ENCODE measurements around the gene ELFN2. TPM values are rescaled to one million over a fixed set of nuclear protein-coding genes. Genes with fewer than 3 reads are reported as not detected.

Gene ELFN2
- total and polyA plus RNA-seq, 2 of the 13 experiments (the other 11 are each of a cell fraction or from before 2014, with no cell fraction given): 0.01 TPM; not detected in 1

DNA sequence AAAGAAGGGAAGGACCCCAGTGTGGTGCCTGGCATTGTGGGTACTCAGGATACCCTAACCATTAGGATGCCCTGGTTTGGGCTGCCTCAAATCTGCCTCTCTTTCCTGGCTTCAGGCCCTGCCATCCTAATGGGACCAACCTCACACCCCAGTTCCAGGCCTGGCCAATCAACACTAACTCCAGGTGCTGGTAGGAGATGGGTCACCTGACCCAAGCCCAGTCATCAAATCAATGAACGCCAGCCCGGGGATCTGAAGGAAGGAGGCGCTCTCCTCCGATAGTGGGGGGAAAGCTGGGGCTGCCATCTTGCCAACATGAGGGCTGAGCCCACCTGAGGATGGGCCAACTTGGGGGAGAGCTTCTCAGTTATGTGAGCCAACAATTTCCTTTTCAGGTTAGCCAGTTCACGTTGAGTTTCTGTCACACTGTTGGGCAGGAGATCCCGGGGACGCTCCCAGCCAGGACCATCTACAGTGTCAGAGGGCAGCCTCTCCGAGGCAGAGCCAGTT, 46.2 kb upstream of the ELFN2 start:
- H3K27ac ChIP-seq (ENCODE audit: extremely low read length, insufficient read depth, low read length): no peak overlapping the region
- POLR2A ChIA-PET: interaction anchor here (1.2 kb wide), 1 partner anchor 95 kb away, joined by 3 read pairs; no protein-coding TSS in a partner anchor
- no peak overlapping the region for H3K4me3 ChIP-seq (replicated peaks in 1 of 3; ENCODE audit: insufficient read depth in 1 of 3, low read depth in 2 of 3, low read length in 3 of 3)
- peaks cover 0 to 5% of the 10 kb centered on the region in 2 experiments; a peak in 1 of 5 replicates for H3K27me3 ChIP-seq (ENCODE audit: control insufficient read depth in 1 of 2, insufficient read depth in 2 of 2, low read length in 2 of 2)
- H4K20me1 ChIP-seq (ENCODE audit: insufficient read depth, low read length): no peaks in the 10 kb centered on the region
- CTCF ChIA-PET (ENCODE audit: low intra/inter-chr PET ratio, low total read pairs): interaction anchor here (2.0 kb wide), 1 partner anchor 25 kb away, joined by 18 read pairs; no protein-coding TSS in a partner anchor
- WGBS (ENCODE audit: low lambda C conversion rate): 82% methylated on average over 8 of the region's 8 CpGs
- DNase-seq (ENCODE audit: low spot score) (no peak), FAIRE-seq (no peak), ATAC-seq (no peak)
- H3K9ac ChIP-seq (ENCODE audit: insufficient read depth, low read depth, low read length): no peak overlapping the region
- H3K79me2 ChIP-seq (ENCODE audit: insufficient read depth, low read length): no peaks in the 10 kb centered on the region
- no TSS peak for BruUV-seq (replicated peaks)
- H2AFZ ChIP-seq (ENCODE audit: low read length): no peak overlapping the region
- no peak overlapping the region for H3K4me2 ChIP-seq (ENCODE audit: low read depth, low read length)
- peaks cover 19% of the 10 kb centered on the region for H3K4me1 ChIP-seq (ENCODE audit: insufficient read depth, low read length)
- intact Hi-C loops (cut with micrococcal nuclease; ENCODE audit: unreplicated experiment): loop anchor here (10.0 kb wide), 1 partner anchor 51 kb away; no protein-coding TSS in a partner anchor
- TF ChIP-seq, protein P1, sequence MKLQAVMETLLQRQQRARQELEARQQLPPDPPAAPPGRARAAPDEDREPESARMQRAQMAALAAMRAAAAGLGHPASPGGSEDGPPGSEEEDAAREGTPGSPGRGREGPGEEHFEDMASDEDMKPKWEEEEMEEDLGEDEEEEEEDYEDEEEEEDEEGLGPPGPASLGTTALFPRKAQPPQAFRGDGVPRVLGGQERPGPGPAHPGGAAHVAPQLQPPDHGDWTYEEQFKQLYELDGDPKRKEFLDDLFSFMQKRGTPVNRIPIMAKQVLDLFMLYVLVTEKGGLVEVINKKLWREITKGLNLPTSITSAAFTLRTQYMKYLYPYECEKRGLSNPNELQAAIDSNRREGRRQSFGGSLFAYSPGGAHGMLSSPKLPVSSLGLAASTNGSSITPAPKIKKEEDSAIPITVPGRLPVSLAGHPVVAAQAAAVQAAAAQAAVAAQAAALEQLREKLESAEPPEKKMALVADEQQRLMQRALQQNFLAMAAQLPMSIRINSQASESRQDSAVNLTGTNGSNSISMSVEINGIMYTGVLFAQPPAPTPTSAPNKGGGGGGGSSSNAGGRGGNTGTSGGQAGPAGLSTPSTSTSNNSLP (IDR thresholded peaks at IDR 0.05; ENCODE audit: low read depth, low read length): no peak
- TF ChIP-seq, protein P2, sequence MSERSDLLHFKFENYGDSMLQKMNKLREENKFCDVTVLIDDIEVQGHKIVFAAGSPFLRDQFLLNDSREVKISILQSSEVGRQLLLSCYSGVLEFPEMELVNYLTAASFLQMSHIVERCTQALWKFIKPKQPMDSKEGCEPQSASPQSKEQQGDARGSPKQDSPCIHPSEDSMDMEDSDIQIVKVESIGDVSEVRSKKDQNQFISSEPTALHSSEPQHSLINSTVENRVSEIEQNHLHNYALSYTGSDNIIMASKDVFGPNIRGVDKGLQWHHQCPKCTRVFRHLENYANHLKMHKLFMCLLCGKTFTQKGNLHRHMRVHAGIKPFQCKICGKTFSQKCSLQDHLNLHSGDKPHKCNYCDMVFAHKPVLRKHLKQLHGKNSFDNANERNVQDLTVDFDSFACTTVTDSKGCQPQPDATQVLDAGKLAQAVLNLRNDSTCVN (CRISPR knock-in tag; IDR thresholded peaks at IDR 0.05; ENCODE audit: borderline replicate concordance): no peak
- TF ChIP-seq ZBTB2 (CRISPR knock-in tag; IDR thresholded peaks at IDR 0.05; ENCODE audit: low read depth) (no peak), ZNF747 (CRISPR knock-in tag; IDR thresholded peaks at IDR 0.05; ENCODE audit: borderline replicate concordance) (no peak), ESRRA (CRISPR knock-in tag; IDR thresholded peaks at IDR 0.05; ENCODE audit: low read depth) (no peak), SPEN (CRISPR knock-in tag; IDR thresholded peaks at IDR 0.05; ENCODE audit: low read depth) (no peak), SATB2 (CRISPR knock-in tag; IDR thresholded peaks at IDR 0.05) (no peak), ZNF543 (CRISPR knock-in tag; IDR thresholded peaks at IDR 0.05) (no peak), ZNF432 (CRISPR knock-in tag; IDR thresholded peaks at IDR 0.05; ENCODE audit: borderline replicate concordance) (no peak)
- H3K36me3 ChIP-seq (replicated peaks in 1 of 2; ENCODE audit: control insufficient read depth in 1 of 2, insufficient read depth in 2 of 2, low read length in 2 of 2): no peaks in the 10 kb centered on the region
- H3K9me3 ChIP-seq (ENCODE audit: low read length): no peaks in the 10 kb centered on the region
- in situ Hi-C loops (cut with HindIII; ENCODE audit: extremely low pct_ligation_motif_present, low pct_unique_long_range_greater_than_20kb): no loop called here

Measured in HepG2 (cell line).